ENCODE results near the gene SPANXN4. TPM values are rescaled to one million over a fixed set of nuclear protein-coding genes. Genes with fewer than 3 reads are reported as not detected.

SPANXN4 gene
- total RNA-seq, 1 experiment from 2014 or later = not detected

GRCh38 chrX:143017272-143017671 is 8.5 kb upstream of the SPANXN4 start:
- no peaks in the 10 kb centered on the region for H3K4me1 Mint-ChIP-seq (ENCODE audit: insufficient read depth, unreplicated experiment)
- peaks cover 18% of the 10 kb centered on the region for H3K9me3 Mint-ChIP-seq (ENCODE audit: unreplicated experiment)
- TF ChIP-seq, protein P1, sequence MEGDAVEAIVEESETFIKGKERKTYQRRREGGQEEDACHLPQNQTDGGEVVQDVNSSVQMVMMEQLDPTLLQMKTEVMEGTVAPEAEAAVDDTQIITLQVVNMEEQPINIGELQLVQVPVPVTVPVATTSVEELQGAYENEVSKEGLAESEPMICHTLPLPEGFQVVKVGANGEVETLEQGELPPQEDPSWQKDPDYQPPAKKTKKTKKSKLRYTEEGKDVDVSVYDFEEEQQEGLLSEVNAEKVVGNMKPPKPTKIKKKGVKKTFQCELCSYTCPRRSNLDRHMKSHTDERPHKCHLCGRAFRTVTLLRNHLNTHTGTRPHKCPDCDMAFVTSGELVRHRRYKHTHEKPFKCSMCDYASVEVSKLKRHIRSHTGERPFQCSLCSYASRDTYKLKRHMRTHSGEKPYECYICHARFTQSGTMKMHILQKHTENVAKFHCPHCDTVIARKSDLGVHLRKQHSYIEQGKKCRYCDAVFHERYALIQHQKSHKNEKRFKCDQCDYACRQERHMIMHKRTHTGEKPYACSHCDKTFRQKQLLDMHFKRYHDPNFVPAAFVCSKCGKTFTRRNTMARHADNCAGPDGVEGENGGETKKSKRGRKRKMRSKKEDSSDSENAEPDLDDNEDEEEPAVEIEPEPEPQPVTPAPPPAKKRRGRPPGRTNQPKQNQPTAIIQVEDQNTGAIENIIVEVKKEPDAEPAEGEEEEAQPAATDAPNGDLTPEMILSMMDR (IDR thresholded peaks at IDR 0.05; ENCODE audit: unreplicated experiment) = no peak
- BruUV-seq (replicated peaks) = no TSS peak
- ChIA-PET POLR2A (no interaction called here), CTCF (no interaction called here)
- H3K27me3 Mint-ChIP-seq (ENCODE audit: insufficient read depth, unreplicated experiment) = no peaks in the 10 kb centered on the region
- H3K4me3 Mint-ChIP-seq (ENCODE audit: unreplicated experiment) = no peak overlapping the region
- DNase-seq (ENCODE audit: unreplicated experiment) = no peak
- H3K27ac Mint-ChIP-seq (ENCODE audit: low read depth, unreplicated experiment) = no peak overlapping the region
- intact Hi-C loops (cut with micrococcal nuclease) = no loop called here
- H3K36me3 Mint-ChIP-seq (ENCODE audit: insufficient read depth, unreplicated experiment) = no peaks in the 10 kb centered on the region

GRCh38 chrX:143027275-143027674 is 1.5 kb downstream of the SPANXN4 start:
- TF ChIP-seq, protein P1 (IDR thresholded peaks at IDR 0.05; ENCODE audit: unreplicated experiment) = no peak
- Mint-ChIP-seq H3K4me3 (ENCODE audit: unreplicated experiment) (no peak overlapping the region), H3K9me3 (ENCODE audit: unreplicated experiment) (no peaks in the 10 kb centered on the region), H3K27ac (ENCODE audit: low read depth, unreplicated experiment) (no peak overlapping the region), H3K36me3 (ENCODE audit: insufficient read depth, unreplicated experiment) (no peaks in the 10 kb centered on the region), H3K4me1 (ENCODE audit: insufficient read depth, unreplicated experiment) (no peaks in the 10 kb centered on the region), H3K27me3 (ENCODE audit: insufficient read depth, unreplicated experiment) (no peaks in the 10 kb centered on the region)
- POLR2A ChIA-PET = no interaction called here
- DNase-seq (ENCODE audit: unreplicated experiment) = no peak
- intact Hi-C loops (cut with micrococcal nuclease) = no loop called here
- BruUV-seq (replicated peaks) = no TSS peak
- CTCF ChIA-PET = interaction anchor here (0.7 kb wide), 1 partner anchor 22 kb away, joined by 3 read pairs; no protein-coding TSS in a partner anchor

GRCh38 chrX:143047511-143047910 is 21.8 kb downstream of the SPANXN4 start:
- Mint-ChIP-seq H3K4me1 (ENCODE audit: insufficient read depth, unreplicated experiment) (no peaks in the 10 kb centered on the region), H3K36me3 (ENCODE audit: insufficient read depth, unreplicated experiment) (no peaks in the 10 kb centered on the region), H3K27me3 (ENCODE audit: insufficient read depth, unreplicated experiment) (no peaks in the 10 kb centered on the region), H3K4me3 (ENCODE audit: unreplicated experiment) (no peak overlapping the region), H3K9me3 (ENCODE audit: unreplicated experiment) (peaks cover 7% of the 10 kb centered on the region), H3K27ac (ENCODE audit: low read depth, unreplicated experiment) (no peak overlapping the region)
- no peak for DNase-seq (ENCODE audit: unreplicated experiment)
- CTCF ChIA-PET = interaction anchor here (0.7 kb wide), 1 partner anchor 439 kb away, joined by 3 read pairs; no protein-coding TSS in a partner anchor
- no TSS peak for BruUV-seq (replicated peaks)
- TF ChIP-seq, protein P1 (IDR thresholded peaks at IDR 0.05; ENCODE audit: unreplicated experiment) = no peak
- intact Hi-C loops (cut with micrococcal nuclease) = no loop called here
- POLR2A ChIA-PET = no interaction called here

- TF ChIP-seq, protein P1 (IDR thresholded peaks at IDR 0.05; ENCODE audit: unreplicated experiment) = no peak
- ChIA-PET CTCF (no interaction called here), POLR2A (no interaction called here)
- Mint-ChIP-seq H3K4me3 (ENCODE audit: unreplicated experiment) (no peak overlapping the region), H3K36me3 (ENCODE audit: insufficient read depth, unreplicated experiment) (no peaks in the 10 kb centered on the region), H3K27ac (ENCODE audit: low read depth, unreplicated experiment) (no peak overlapping the region), H3K27me3 (ENCODE audit: insufficient read depth, unreplicated experiment) (no peaks in the 10 kb centered on the region), H3K9me3 (ENCODE audit: unreplicated experiment) (peaks cover 7% of the 10 kb centered on the region), H3K4me1 (ENCODE audit: insufficient read depth, unreplicated experiment) (peaks cover 6% of the 10 kb centered on the region)
- DNase-seq (ENCODE audit: unreplicated experiment) = no peak
- BruUV-seq (replicated peaks) = no TSS peak
- intact Hi-C loops (cut with micrococcal nuclease) = no loop called here
These were observed 32.4 kb downstream of the SPANXN4 start for GRCh38 chrX:143058120-143058519.

All from MCF 10A (cell line).